HG03066 (cell line): ENCODE measurements around the gene ACOX1.

Experiments
- ATAC-seq: cut with Tn5 transposase; IDR thresholded peaks from one replicate; pipeline ENCODE4 v1.9.1; 2021; ENCODE audit warnings: low read depth; ENCODE audit not compliant: unreplicated experiment

The ACOX1 gene

GRCh38 chr17:75978938-75979704 is at the start of gene ACOX1, which contains the start of gene TEN1:
Gene ACOX1, minus strand, starts transcription at chr17:75979166. Its CDS starts 93 bp downstream, at chr17:75979073.
Gene TEN1, plus strand, starts transcription at chr17:75979240. Its CDS starts 6,953 bp downstream, at chr17:75986193.
- ATAC-seq, result peak; percentile 90

- ATAC-seq, result no peak
Measured at GRCh38 chr17:76027159-76027839, 48.3 kb upstream of the ACOX1 start, which contains the start of gene EVPL. Gene EVPL, minus strand, starts transcription at chr17:76027306. Its CDS starts 108 bp downstream, at chr17:76027198.

GRCh38 chr17:76026714-76027158 is 47.8 kb upstream of the ACOX1 start:
- ATAC-seq, result no peak

- no peak for ATAC-seq
Measured at GRCh38 chr17:76025294-76025693, 46.3 kb upstream of the ACOX1 start.

GRCh38 chr17:76024353-76024752 is 45.4 kb upstream of the ACOX1 start:
- ATAC-seq, result no peak

- ATAC-seq, result no peak
Measured at GRCh38 chr17:76023900-76024237, 44.9 kb upstream of the ACOX1 start.

GRCh38 chr17:76022973-76023899 is 44.3 kb upstream of the ACOX1 start:
- ATAC-seq, result no peak

- ATAC-seq, result no peak
Measured at GRCh38 chr17:76022285-76022684, 43.3 kb upstream of the ACOX1 start.

GRCh38 chr17:76019833-76020467 is 41.0 kb upstream of the ACOX1 start:
- no peak for ATAC-seq

- ATAC-seq, result no peak
Measured at GRCh38 chr17:76018801-76019200, 39.8 kb upstream of the ACOX1 start.

- ATAC-seq, result no peak
Measured at GRCh38 chr17:76018340-76018680, 39.3 kb upstream of the ACOX1 start.

GRCh38 chr17:76017481-76018339 is 38.7 kb upstream of the ACOX1 start:
- ATAC-seq, result no peak

- no peak for ATAC-seq
Measured at GRCh38 chr17:76014925-76015261, 35.9 kb upstream of the ACOX1 start.

- no peak for ATAC-seq
Measured at GRCh38 chr17:76014100-76014924, 35.3 kb upstream of the ACOX1 start.

GRCh38 chr17:76013377-76013932 is 34.5 kb upstream of the ACOX1 start:
- no peak for ATAC-seq

GRCh38 chr17:76011951-76012350 is 33.0 kb upstream of the ACOX1 start:
- no peak for ATAC-seq

GRCh38 chr17:76009969-76010661 is 31.1 kb upstream of the ACOX1 start:
- no peak for ATAC-seq

- ATAC-seq, result no peak
Measured at GRCh38 chr17:76009447-76009846, 30.5 kb upstream of the ACOX1 start.
